MM.1S (cell line): Measurements from ENCODE around the gene SLC38A8.

Source experiments
- DNase-seq: peaks from one replicate; pipeline ENCODE4 v3.0.0-alpha.2; 2015
- H2AFZ ChIP-seq: fragments of 300-600 bp; sonication (generic); 2 replicates; pipeline ENCODE4 v1.6.0; 2016; ENCODE audit warnings: antibody characterized with exemption, low read length
- H3F3A ChIP-seq: fragments of 300-600 bp; sonication (generic); 2 replicates; pipeline ENCODE4 v1.6.1; 2016; ENCODE audit warnings: mild to moderate bottlenecking, antibody characterized with exemption, low read length, moderate library complexity, mixed read lengths; ENCODE audit not compliant: insufficient read depth
- H3K27ac ChIP-seq: fragments of 300-600 bp; sonication (generic); 2 replicates; pipeline ENCODE4 v1.5.1; 2016; ENCODE audit warnings: mild to moderate bottlenecking, low read length
- H3K27me3 ChIP-seq: fragments of 300-600 bp; sonication (generic); replicated peaks from 2 replicates; pipeline ENCODE4 v1.6.0; 2016; ENCODE audit warnings: low read length; ENCODE audit not compliant: insufficient read depth
- H3K36me3 ChIP-seq: fragments of 300-600 bp; sonication (generic); replicated peaks from 2 replicates; pipeline ENCODE4 v1.6.1; 2016; ENCODE audit warnings: mild to moderate bottlenecking, low read length, mixed read lengths; ENCODE audit not compliant: insufficient read depth
- H3K4me1 ChIP-seq: fragments of 300-600 bp; sonication (generic); 2 replicates; pipeline ENCODE4 v1.6.1; 2016; ENCODE audit warnings: low read length, mixed read lengths
- H3K4me2 ChIP-seq: fragments of 300-600 bp; sonication (generic); 2 replicates; pipeline ENCODE4 v1.6.0; 2016; ENCODE audit warnings: low read depth, low read length
- H3K4me3 ChIP-seq: fragments of 300-600 bp; sonication (generic); 2 replicates; pipeline ENCODE4 v1.5.1; 2016; ENCODE audit warnings: low read length, mixed read lengths
- H3K79me2 ChIP-seq: fragments of 300-600 bp; sonication (generic); 2 replicates; pipeline ENCODE4 v1.6.1; 2016; ENCODE audit warnings: mixed run types, low read length, mixed read lengths
- H3K9ac ChIP-seq: fragments of 300-600 bp; sonication (generic); 2 replicates; pipeline ENCODE4 v1.6.1; 2016; ENCODE audit warnings: low read length, mixed read lengths
- H3K9me2 ChIP-seq: fragments of 300-600 bp; sonication (generic); replicated peaks from 2 replicates; pipeline ENCODE4 v1.6.1; 2016; ENCODE audit warnings: mild to moderate bottlenecking, low read length, mixed read lengths; ENCODE audit not compliant: insufficient read depth
- H3K9me3 ChIP-seq: fragments of 300-600 bp; sonication (generic); replicated peaks from 2 replicates; pipeline ENCODE4 v1.6.1; 2016; ENCODE audit warnings: mild to moderate bottlenecking, low read length, mixed read lengths; ENCODE audit not compliant: insufficient read depth
- H4K20me1 ChIP-seq: fragments of 300-600 bp; sonication (generic); 2 replicates; pipeline ENCODE4 v1.6.1; 2016; ENCODE audit warnings: mild to moderate bottlenecking, low read length, moderate library complexity, mixed read lengths; ENCODE audit not compliant: insufficient read depth
- CTCF ChIP-seq: fragments of 300-600 bp; sonication (generic); IDR thresholded peaks from 2 replicates; pipeline ENCODE4 v1.5.1; 2016; ENCODE audit warnings: antibody characterized with exemption, low read length, mixed read lengths
- EZH2 ChIP-seq: fragments of 300-600 bp; sonication (generic); optimal IDR thresholded peaks from 2 replicates; pipeline ENCODE3; 2017; ENCODE audit warnings: low read depth, mild to moderate bottlenecking, antibody characterized with exemption, low read length, mixed read lengths
- EZH2phosphoT487 ChIP-seq: fragments of 300-600 bp; sonication (generic); IDR thresholded peaks from 2 replicates; pipeline ENCODE4 v1.6.1; 2018; ENCODE audit warnings: antibody characterized with exemption, low read length

Gene SLC38A8

GRCh38 chr16:84086341-84086740 is 43.7 kb upstream of the SLC38A8 start:
- H3K4me3 ChIP-seq, result peak overlapping the region; percentile 19; the same call in 1 of the 2 replicates
- peak overlapping the region; percentile 95; the same call in 1 of the 2 replicates for H3K27ac ChIP-seq
- peak overlapping the region; percentile 51 for H3K9ac ChIP-seq
- H2AFZ ChIP-seq, result no peak overlapping the region
- H3K9me2 ChIP-seq, result no peaks in the 10 kb centered on the region
- H3K4me1 ChIP-seq, result peaks cover 53% of the 10 kb centered on the region
- H3K27me3 ChIP-seq, result no peaks in the 10 kb centered on the region
- no peak for DNase-seq
- H4K20me1 ChIP-seq, result no peaks in the 10 kb centered on the region
- H3K79me2 ChIP-seq, result peaks cover 23% of the 10 kb centered on the region
- H3K9me3 ChIP-seq, result no peaks in the 10 kb centered on the region
- no peaks in the 10 kb centered on the region; the same call in 1 of the 2 replicates for H3K36me3 ChIP-seq
- TF ChIP-seq CTCF (no peak), EZH2 (no peak), EZH2phosphoT487 (no peak)
- H3K4me2 ChIP-seq, result peak overlapping the region; percentile 66
- peaks cover 31% of the 10 kb centered on the region for H3F3A ChIP-seq

DNA sequence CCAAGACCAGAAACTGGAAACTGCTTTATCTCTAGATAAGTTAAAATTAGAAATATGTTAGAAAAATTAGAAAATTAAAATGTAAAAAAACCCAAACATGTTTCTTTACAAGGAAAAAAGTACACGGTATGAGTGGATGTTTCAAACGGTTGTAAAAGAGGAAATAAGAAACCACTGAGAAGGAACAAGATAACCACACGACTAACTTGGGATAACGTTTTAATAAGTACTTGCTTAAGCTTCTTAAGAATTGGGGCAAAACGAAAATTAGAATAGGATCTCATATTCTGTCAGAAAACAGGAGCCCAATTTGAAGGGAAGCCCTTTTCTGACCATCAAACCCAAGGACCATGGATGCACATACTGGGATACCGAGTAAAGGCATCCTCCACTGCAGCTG is 43.2 kb upstream of the SLC38A8 start:
- Histone ChIP-seq H3K9me3 (no peaks in the 10 kb centered on the region), H3K9ac (peak overlapping the region; percentile 51), H4K20me1 (no peaks in the 10 kb centered on the region), H3K4me2 (peak overlapping the region; percentile 66), H3K4me3 (peak overlapping the region; percentile 19; the same call in 1 of the 2 replicates), H2AFZ (no peak overlapping the region), H3K36me3 (no peaks in the 10 kb centered on the region; the same call in 1 of the 2 replicates), H3K27me3 (no peaks in the 10 kb centered on the region), H3K79me2 (peaks cover 26% of the 10 kb centered on the region), H3K9me2 (no peaks in the 10 kb centered on the region), H3F3A (peaks cover 31% of the 10 kb centered on the region), H3K4me1 (peaks cover 53% of the 10 kb centered on the region), H3K27ac (peak overlapping the region; percentile 95)
- peak; percentile 25 for DNase-seq
- TF ChIP-seq EZH2 (no peak), CTCF (no peak), EZH2phosphoT487 (no peak)

DNA sequence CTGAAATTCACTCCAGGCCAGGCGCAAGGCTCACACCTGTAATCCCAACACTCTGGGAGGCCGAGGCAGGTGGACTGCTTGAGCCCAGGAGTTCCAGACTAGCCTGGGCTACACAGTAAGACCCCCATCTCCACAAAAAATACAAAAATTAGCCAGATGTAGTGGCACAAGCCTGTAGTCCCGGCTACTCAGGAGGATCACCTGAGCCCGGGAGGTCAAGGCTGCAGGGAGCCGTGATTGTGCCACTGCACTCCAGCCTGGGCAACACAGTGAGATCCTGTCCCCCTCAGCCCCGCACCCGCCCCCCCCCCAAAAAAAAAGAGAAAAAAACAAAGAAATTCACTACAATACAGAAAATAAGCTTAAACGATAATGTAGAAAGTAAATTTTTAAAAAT is 42.7 kb upstream of the SLC38A8 start:
- Histone ChIP-seq H3K9ac (peak overlapping the region; percentile 35; the same call in 1 of the 2 replicates), H3K9me2 (no peaks in the 10 kb centered on the region), H3K79me2 (peaks cover 31% of the 10 kb centered on the region), H4K20me1 (no peaks in the 10 kb centered on the region), H3K27ac (peak overlapping the region; percentile 95; the same call in 1 of the 2 replicates), H3K4me1 (peaks cover 53% of the 10 kb centered on the region), H3K27me3 (no peaks in the 10 kb centered on the region), H3K4me3 (no peak overlapping the region), H3F3A (peaks cover 31% of the 10 kb centered on the region), H3K36me3 (no peaks in the 10 kb centered on the region; the same call in 1 of the 2 replicates), H3K4me2 (no peak overlapping the region; the same call in 1 of the 2 replicates), H3K9me3 (no peaks in the 10 kb centered on the region), H2AFZ (no peak overlapping the region)
- no peak for TF ChIP-seq EZH2phosphoT487
- TF ChIP-seq CTCF, result no peak
- TF ChIP-seq EZH2, result no peak
- no peak for DNase-seq
